Measurements from ENCODE around the gene OLFML2B.
A peak's percentile ranks its signal among the peaks of the same experiment; 100 is the strongest.

Gene OLFML2B

GRCh38 chr1:162036163-162036562, 12.5 kb upstream of the OLFML2B start:
- DNase-seq (ENCODE audit: low read depth), result no peak
- no peak overlapping the region for H3K4me3 ChIP-seq (replicated peaks; ENCODE audit: low read depth, low read length)
- TF ChIP-seq, protein P1, sequence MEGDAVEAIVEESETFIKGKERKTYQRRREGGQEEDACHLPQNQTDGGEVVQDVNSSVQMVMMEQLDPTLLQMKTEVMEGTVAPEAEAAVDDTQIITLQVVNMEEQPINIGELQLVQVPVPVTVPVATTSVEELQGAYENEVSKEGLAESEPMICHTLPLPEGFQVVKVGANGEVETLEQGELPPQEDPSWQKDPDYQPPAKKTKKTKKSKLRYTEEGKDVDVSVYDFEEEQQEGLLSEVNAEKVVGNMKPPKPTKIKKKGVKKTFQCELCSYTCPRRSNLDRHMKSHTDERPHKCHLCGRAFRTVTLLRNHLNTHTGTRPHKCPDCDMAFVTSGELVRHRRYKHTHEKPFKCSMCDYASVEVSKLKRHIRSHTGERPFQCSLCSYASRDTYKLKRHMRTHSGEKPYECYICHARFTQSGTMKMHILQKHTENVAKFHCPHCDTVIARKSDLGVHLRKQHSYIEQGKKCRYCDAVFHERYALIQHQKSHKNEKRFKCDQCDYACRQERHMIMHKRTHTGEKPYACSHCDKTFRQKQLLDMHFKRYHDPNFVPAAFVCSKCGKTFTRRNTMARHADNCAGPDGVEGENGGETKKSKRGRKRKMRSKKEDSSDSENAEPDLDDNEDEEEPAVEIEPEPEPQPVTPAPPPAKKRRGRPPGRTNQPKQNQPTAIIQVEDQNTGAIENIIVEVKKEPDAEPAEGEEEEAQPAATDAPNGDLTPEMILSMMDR (IDR thresholded peaks at IDR 0.05; ENCODE audit: low read length, missing control alignments), result no peak

GRCh38 chr1:162035241-162035640, 11.6 kb upstream of the OLFML2B start:
- peak; percentile 37 for DNase-seq (ENCODE audit: low read depth)
- H3K4me3 ChIP-seq (replicated peaks; ENCODE audit: low read depth, low read length), result no peak overlapping the region
- TF ChIP-seq, protein P1 (IDR thresholded peaks at IDR 0.05; ENCODE audit: low read length, missing control alignments), result no peak

DNA sequence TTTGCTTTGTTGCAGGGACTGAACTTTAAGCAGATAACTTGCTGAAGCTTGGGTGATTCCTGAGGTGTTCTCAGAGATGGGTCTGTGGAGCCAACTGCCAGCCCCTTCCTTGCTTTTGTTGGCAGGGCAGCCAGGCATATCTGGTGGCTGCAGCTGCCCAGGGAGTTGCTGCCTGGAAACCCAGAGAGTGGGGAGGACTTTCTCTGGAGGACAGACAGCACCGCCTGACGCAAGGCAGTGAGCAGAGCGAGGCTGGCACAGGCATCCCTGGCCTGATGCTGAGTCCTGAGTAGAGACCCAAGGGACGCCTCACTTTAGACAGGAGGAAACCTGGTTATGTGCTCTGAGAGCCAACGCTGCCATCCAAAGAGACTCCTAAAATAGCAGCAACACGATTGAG, 9.8 kb upstream of the OLFML2B start:
- TF ChIP-seq, protein P1 (IDR thresholded peaks at IDR 0.05; ENCODE audit: low read length, missing control alignments), result no peak
- H3K4me3 ChIP-seq (replicated peaks; ENCODE audit: low read depth, low read length), result no peak overlapping the region
- no peak for DNase-seq (ENCODE audit: low read depth)

- DNase-seq (ENCODE audit: low read depth), result no peak
- H3K4me3 ChIP-seq (replicated peaks; ENCODE audit: low read depth, low read length), result no peak overlapping the region
- TF ChIP-seq, protein P1 (IDR thresholded peaks at IDR 0.05; ENCODE audit: low read length, missing control alignments), result no peak
Observed at GRCh38 chr1:162030759-162031280, 7.2 kb upstream of the OLFML2B start.

DNA sequence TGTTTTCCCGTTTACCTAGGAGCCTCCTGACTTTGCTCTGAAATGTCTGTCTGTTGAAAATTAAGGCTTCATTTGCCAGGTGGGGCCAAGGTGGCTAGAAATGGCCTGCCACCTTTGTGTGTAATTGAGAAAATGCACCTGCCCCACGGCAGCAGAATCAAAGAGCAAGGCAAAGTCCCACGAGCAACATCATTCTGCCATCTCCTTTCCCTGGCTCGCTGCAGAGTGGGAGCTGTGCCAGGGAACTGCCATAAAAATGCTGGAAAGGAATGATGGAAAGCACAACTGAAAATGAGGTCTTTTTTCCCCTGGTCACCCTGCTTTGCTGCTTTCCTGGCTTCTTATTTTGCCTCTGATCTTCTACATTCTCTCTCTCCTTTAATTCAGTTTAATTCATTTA, 5.5 kb upstream of the OLFML2B start:
- TF ChIP-seq, protein P1 (IDR thresholded peaks at IDR 0.05; ENCODE audit: low read length, missing control alignments), result no peak
- H3K4me3 ChIP-seq (replicated peaks; ENCODE audit: low read depth, low read length), result no peak overlapping the region
- DNase-seq (ENCODE audit: low read depth), result no peak

GRCh38 chr1:162028726-162029125, 5.1 kb upstream of the OLFML2B start:
- H3K4me3 ChIP-seq (replicated peaks; ENCODE audit: low read depth, low read length), result no peak overlapping the region

DNA sequence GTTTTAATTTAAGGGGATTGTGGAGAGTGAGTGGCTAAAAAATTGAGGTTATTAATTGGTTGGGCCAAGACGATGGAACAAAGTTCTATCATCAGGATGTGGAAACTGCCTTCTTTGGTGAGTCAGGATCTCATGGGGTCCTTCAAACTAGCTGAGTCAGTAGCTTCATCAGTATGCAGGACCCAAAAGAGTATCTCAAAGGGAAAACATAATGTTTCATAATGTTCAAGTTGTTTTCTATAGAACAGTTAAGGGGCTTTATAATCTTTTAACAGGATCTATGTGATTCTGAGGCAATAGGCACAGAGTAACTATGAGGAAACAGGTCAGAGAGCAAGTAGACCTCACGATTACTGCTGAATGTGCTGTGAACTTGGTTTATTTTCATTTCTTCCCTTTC, 3.2 kb upstream of the OLFML2B start:
- no peak overlapping the region for H3K4me3 ChIP-seq (replicated peaks; ENCODE audit: low read depth, low read length)
- peak; percentile 23 for DNase-seq (ENCODE audit: low read depth)
- TF ChIP-seq, protein P1 (IDR thresholded peaks at IDR 0.05; ENCODE audit: low read length, missing control alignments), result no peak

More at GRCh38 chr1:162028726-162029125, 5.1 kb upstream of the OLFML2B start:
- TF ChIP-seq, protein P1 (IDR thresholded peaks at IDR 0.05; ENCODE audit: low read length, missing control alignments), result no peak
- no peak for DNase-seq (ENCODE audit: low read depth)

All from fibroblast of pulmonary artery (primary cell).